ENCODE data around the gene CAPN1.

- TF ChIP-seq RAD21 (IDR thresholded peaks at IDR 0.05; ENCODE audit: low read depth) (no peak), CREB1 (IDR thresholded peaks at IDR 0.05; ENCODE audit: low read depth) (no peak), CEBPB (IDR thresholded peaks at IDR 0.05) (no peak), NFIC (IDR thresholded peaks at IDR 0.05) (no peak), TAF1 (IDR thresholded peaks at IDR 0.05; ENCODE audit: low read depth) (no peak), FOXM1 (IDR thresholded peaks at IDR 0.05; ENCODE audit: borderline replicate concordance, low read depth) (no peak), ZBTB7A (IDR thresholded peaks at IDR 0.05; ENCODE audit: low read depth) (no peak)
These were observed 14.1 kb upstream of the CAPN1 start for GRCh38 chr11:65167656-65168055.

Data from Ishikawa (cell line).